Stimulated activated CD4-positive, alpha-beta T cell treated with anti-CD3 and anti-CD28 coated beads, Interleukin-1b, Interleukin-23, amount 100 ng/mL, for 24 hours (primary cell): Measurements from ENCODE around the gene MEIOC.
"Not testable (repeated sequence)": the region's sequence is repeated elsewhere in the genome, so short reads cannot be mapped to it uniquely, and the experiment has no call there.

Experiments
- DNase-seq, 4 experiments: peaks; one replicate each; pipeline ENCODE4 v3.0.0-alpha.2; 2020; ENCODE audit warnings: low read depth in 4 of 4, low spot score in 1 of 4

MEIOC gene

GRCh38 chr17:44655983-44656710 lies at the start of gene MEIOC:
Gene MEIOC (plus strand): TSS chr17:44656468. CDS start chr17:44656614, 146 bp downstream.
- peak in 3 of 4 experiments; percentile 7 to 37 (median 24) for DNase-seq

- DNase-seq: no peak
These were observed 49.6 kb upstream of the MEIOC start for GRCh38 chr17:44606658-44607057.

- no peak for DNase-seq
These were observed 48.2 kb upstream of the MEIOC start for GRCh38 chr17:44607836-44608690.

- no peak for DNase-seq
These were observed 47.4 kb upstream of the MEIOC start for GRCh38 chr17:44608727-44609435.

GRCh38 chr17:44610331-44610730 lies 45.9 kb upstream of the MEIOC start:
- no peak for DNase-seq

- DNase-seq: no peak
These were observed 45.4 kb upstream of the MEIOC start for GRCh38 chr17:44610871-44611270.

- no peak for DNase-seq
These were observed 41.4 kb upstream of the MEIOC start for GRCh38 chr17:44614862-44615261.

GRCh38 chr17:44618652-44619051 lies 37.6 kb upstream of the MEIOC start:
- DNase-seq: not testable (repeated sequence)

GRCh38 chr17:44623070-44623725 lies 33.1 kb upstream of the MEIOC start:
- DNase-seq: no peak

GRCh38 chr17:44627513-44628242 lies 28.6 kb upstream of the MEIOC start:
- no peak for DNase-seq

- DNase-seq: no peak
These were observed 27.8 kb upstream of the MEIOC start for GRCh38 chr17:44628243-44629188.

GRCh38 chr17:44629314-44629713 lies 27.0 kb upstream of the MEIOC start:
- no peak for DNase-seq

- no peak for DNase-seq
These were observed 25.6 kb upstream of the MEIOC start for GRCh38 chr17:44630703-44631102.

- no peak for DNase-seq
These were observed 22.3 kb upstream of the MEIOC start for GRCh38 chr17:44633998-44634397.

- not testable (repeated sequence) for DNase-seq
These were observed 21.9 kb upstream of the MEIOC start for GRCh38 chr17:44634401-44634800.

GRCh38 chr17:44636562-44636961 lies 19.7 kb upstream of the MEIOC start:
- no peak for DNase-seq

GRCh38 chr17:44637066-44637465 lies 19.2 kb upstream of the MEIOC start:
- DNase-seq: no peak

GRCh38 chr17:44642834-44643233 lies 13.4 kb upstream of the MEIOC start:
- DNase-seq: no peak

GRCh38 chr17:44645341-44645740 lies 10.9 kb upstream of the MEIOC start:
- DNase-seq: no peak
